GM18499 (cell line): ENCODE measurements around the gene APBA2.
"Not testable (repeated sequence)": the region's sequence is repeated elsewhere in the genome, so short reads cannot be mapped to it uniquely, and the experiment has no call there.

Experiments used
- ATAC-seq: cut with Tn5 transposase; IDR thresholded peaks from one replicate; pipeline ENCODE4 v1.9.1; 2021; ENCODE audit warnings: moderate number of reproducible peaks; ENCODE audit not compliant: insufficient read depth, unreplicated experiment

The APBA2 gene

DNA sequence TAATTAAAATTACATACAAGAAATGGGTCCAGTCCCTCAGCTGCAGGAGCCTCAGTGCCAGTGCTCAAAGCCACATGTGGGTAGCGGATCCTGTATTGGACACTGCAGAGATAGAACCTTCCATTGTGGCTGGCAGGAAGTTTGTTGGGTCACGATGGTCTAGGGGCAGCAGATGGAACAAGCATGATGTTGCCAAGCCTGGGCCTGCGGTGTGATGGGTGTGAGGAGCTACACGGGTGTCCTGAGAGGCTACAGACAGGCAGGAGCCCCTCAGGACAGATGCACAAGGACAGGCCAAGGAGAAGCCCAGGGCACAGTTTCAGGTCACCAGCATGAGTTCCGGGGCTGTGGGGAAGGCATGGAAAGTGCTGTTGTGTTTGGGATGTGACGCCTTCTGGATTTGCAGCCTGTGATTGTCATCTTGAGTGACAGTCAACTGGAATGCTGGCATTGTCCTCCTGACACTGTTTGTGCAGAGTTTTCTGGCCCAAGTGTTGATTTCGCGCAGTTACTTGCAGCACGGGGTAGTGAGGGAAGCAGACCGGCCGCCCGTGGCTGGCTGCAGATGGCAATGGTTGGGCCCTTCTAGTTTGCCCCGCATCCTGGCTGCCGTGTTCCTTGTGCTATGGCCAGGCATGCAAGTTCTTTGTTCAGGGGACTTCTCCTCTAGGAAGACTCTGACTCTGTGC is 206.7 kb downstream of the APBA2 start:
- no peak for ATAC-seq

DNA sequence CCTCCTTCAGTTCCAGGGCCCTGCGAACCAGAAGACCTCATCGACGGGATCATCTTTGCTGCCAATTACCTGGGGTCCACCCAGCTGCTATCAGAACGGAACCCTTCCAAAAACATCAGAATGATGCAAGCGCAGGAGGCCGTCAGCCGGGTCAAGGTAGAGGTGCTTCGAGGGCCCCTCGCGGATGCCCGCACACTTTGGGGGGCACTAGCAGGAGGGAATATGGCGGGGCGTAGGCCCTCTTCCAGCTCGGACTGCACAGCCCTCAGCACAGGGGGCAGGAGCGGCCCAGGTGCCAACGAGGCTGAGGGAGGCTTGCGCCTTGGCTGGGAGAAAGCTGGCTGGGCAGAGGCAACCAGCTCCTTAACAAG is 207.3 kb downstream of the APBA2 start:
- no peak for ATAC-seq

DNA sequence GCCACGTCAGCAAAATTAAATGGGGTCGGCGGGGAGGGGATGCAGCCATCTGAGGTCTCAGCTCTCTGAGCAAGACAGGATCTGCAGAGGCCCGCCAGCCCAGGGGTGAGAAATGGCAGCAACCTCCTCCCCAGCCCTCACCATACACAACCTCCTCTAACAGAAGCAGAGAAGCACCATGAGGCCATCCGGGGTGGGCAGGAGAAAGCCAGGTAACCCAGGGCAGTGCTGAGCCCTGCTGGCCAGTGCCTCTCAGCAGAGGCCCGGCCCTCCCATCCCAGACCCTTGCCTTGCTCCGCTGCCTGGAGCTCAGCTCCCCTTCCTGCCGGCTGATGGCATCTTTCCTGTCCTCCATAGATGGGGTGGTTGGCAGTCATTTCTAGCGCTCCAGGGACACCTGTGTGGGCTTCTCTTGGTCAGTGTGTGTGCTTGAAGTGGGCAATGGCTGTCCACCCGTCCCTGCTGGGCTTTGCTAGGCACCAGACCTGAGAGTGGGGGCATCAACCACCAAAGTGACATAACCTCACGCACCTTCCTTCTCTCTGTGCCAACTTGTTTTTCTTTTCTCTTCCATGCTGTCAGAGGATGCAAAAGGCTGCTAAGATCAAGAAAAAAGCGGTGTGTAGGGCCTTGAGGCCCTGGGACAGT is 208.0 kb downstream of the APBA2 start:
- no peak for ATAC-seq

DNA sequence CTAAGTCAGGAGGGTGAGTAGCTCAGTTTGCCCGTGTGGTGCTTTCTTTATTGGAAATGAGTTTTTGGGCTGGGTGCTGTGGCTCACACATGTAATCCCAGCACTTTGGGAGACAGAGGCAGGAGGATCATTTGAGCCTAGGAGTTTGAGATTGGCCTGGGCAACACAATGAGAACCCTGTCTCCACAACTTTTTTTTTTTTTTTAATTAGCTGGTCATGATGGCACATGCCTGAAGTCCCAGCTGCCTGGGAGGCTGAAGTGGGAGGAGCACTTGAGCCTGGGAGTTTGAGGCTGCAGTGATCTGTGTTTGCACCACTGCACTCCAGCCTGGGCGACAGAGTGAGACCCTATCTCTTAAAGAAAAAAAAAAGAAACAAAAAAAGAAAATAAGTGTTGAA is 208.9 kb downstream of the APBA2 start:
- ATAC-seq = no peak

DNA sequence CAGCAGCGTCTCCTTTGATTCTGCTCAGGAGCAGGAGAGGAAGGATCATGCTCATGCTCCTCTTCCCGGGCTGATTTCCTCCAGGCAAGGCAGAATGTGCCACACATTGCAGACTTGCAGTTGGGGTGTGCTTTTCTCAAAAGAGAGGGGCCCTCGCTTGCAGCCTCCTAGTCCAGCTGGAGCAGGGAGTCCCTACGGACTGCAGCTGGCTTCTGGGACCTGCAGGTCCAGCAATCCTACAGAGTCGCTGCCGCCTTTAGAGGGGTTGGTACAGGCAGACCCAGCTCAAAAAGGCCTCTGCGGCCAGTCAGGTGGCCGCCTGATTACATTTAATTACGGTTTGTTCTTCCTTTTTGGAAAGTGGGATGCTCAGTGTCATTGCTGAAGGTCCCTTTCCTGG is 210.0 kb downstream of the APBA2 start:
- ATAC-seq = no peak

DNA sequence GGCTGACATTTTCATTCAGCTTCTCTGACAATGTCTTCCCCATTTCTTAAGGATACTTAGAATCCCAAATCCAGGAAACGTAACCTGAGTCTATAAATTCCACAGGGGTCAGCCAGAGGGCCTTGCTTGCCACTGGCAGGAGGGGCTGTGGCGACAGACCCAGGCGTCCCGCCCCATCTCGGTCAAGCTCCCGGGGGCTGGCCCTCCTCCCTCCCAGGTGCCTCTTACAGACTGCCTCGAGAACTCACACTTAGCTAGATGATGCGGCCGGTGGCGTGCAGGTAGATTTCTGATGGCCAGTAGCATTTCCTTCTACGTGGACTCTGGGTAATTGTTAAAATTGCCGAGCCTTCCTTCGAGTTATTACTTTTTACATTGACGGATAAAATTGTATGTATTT is 211.4 kb downstream of the APBA2 start:
- no peak for ATAC-seq

DNA sequence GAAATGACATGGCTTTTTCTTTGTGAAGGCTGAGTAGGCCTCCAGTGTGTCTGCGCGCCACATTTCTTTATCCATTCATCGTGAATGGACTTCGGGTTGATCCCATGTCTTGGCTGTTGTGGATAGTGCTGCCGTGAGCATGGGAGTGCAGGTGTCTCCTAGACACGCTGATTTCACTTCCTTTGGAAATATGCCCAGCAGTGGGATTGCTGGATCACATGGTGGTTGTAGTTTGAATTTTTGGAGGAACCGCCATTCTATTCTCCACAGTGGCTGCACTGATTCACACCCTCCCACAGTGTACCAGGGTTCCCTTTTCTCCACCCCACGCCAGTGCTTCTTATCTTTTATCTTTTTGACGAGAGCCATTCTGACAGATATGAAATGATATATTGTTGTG is 212.2 kb downstream of the APBA2 start:
- ATAC-seq = no peak

DNA sequence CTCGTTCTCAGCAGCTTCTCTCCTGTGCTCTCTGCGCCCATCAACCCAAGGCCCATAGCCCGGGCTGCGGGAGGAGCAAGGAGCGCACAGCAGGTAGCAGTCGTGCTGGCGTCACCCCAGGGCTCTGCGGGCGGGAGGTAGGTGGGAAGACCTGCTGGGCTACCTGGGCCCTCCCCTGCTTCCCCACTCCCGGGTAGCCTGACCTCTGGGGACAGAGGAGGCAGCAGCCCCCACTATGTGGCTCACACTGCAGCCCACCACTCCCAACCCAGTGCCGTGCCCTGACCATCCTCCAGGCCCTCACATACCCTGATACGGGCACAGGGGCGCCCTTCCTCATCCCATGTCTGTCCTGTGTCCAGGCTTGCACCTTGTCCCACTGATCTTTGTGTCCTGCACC is 212.9 kb downstream of the APBA2 start:
- no peak for ATAC-seq

DNA sequence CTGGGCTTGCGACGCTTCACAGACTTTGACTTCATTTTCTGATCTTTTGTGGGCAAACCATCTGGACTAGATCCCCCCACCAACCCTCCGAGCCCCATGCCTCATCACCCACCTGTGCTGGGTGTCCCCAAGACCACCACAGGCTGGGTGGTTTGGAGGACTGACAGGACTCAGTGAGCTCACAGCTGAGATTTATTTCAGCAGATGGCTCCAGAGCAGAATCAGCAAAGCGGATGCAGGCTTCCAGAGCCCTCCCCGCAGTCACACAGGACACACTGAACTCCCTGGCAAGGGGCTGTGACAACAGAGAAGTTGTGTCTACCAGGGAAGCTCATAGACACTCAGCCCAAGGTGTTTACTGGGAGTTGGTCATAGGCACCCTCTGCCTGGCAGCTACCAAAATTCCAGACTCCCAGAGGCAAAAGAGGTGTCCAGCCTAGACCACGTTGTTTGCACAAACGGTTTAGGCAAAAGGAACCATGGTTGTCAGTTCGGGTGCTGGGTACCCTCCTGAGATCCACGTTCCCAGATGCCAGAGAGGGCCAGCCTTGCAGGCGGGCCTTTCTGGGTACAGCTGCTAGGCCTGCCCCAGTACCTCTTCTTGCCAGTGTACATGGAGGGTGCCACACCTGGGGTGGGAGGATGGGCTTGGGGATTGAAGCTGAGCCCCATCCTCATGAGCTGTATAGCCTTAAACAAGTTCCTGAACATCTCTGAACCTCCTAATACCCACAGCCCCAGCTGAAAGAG is 213.5 kb downstream of the APBA2 start:
- no peak for ATAC-seq

DNA sequence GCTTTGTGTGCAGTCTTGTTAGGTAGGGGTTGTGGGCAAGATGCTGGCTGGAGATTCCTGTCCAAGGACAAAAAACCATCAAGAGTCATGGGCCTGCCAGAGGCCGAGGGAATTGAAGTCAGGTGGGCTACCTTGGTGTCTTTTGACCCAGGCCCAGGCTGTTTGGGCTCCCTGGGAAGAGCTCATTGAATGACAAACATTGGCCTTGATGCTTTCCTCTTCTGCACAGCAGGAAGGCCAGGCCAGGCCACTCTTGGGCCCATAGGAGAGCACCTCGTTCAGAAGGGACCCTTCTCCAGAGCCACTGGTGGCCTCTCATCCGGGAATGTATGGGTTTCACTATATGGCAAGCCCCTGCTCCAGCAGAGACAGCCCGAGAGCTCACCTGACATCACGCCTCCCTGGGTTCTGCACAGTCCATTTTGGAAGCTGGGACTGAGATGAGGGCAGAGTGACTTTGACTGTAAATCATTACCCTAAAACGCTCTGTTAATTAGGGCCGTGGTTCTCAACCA is 214.8 kb downstream of the APBA2 start:
- no peak for ATAC-seq

DNA sequence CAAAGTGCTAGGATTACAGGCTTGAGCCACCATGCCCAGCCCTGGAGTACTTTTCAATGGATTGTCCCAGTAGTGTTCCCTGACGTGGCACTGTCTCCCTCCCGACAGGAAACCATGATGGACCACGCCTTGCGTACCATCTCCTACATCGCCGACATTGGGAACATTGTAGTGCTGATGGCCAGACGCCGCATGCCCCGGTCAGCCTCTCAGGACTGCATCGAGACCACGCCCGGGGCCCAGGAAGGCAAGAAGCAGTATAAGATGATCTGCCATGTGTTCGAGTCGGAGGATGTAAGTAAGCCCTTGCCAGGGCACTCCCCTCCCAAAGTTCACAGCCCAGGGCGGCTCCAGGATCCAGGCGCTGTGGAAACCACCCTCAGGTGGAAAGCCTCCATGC is 215.7 kb downstream of the APBA2 start:
- no peak for ATAC-seq

DNA sequence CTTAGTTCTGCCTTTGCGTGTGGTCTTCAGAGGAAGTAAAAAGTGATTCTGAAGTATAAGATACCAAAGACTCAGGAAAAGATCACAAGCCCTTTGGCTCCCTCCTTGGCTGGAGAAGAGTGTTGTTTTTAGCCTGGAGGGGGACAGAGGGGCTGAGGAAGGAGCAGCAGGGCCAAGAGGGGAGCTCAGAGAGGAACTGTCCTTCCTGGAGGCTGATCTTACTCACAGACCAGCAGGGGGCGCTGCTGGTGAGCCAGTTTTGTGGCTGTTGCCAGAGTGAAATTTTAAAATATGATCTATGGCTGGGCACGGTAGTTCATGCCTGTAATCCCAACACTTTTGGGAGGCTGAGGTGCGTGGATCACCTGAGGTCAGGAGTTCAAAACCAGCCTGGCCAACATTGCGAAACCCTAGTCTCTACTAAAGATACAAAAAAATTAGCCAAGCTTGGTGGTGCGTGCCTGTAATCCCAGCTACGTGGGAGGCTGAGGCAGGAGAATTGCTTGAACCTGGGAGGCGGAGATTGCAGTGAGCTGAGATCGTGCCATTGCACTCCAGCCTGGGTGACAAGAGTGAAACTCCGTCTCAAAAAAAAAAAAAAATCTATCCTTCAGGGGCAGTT is 216.5 kb downstream of the APBA2 start:
- ATAC-seq = not testable (repeated sequence)

DNA sequence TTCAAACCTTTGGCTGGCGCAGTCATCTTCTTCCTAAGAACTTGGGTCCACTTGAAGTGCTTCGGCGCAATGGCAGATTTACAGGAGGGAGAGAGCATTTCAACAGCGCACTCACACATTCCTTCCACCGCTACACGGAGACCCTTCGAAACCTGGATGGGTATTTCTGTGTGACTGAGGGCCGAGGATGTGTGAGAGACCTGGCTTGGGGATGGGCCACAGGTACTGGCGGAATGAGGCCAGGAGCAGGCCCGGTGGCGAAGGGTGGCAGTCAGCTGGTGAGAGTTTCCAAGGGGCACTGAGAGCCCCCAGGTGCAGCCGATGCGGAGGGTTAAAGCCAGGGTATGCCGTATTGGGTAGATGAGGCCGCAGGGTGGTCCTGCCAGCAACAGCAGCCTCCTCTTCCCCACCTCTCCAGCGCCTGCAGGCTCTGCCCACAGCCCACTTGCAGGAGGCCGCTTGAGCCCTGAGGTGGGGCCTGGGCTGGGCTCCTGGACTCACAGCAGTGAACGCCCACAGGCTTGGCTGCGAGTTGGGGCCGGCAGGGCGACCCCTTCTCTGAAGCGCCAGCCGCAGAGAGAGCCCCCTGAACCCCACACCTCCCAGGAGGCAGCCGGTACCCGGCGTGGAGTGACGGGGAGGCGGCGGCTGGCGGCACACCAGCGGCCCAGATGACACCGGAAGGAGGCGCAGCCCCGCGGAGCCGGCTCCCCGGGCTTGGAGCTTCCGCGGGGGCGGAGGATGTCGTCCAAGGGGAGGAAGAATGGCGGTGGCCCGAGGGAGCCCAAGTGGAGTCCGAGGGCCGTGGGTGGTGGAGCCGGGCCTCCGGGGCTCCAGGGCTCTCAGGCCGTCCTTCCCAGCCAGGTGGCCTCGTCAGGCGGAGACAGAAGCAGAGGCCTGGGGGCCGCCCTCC is 217.4 kb downstream of the APBA2 start:
- ATAC-seq = no peak

DNA sequence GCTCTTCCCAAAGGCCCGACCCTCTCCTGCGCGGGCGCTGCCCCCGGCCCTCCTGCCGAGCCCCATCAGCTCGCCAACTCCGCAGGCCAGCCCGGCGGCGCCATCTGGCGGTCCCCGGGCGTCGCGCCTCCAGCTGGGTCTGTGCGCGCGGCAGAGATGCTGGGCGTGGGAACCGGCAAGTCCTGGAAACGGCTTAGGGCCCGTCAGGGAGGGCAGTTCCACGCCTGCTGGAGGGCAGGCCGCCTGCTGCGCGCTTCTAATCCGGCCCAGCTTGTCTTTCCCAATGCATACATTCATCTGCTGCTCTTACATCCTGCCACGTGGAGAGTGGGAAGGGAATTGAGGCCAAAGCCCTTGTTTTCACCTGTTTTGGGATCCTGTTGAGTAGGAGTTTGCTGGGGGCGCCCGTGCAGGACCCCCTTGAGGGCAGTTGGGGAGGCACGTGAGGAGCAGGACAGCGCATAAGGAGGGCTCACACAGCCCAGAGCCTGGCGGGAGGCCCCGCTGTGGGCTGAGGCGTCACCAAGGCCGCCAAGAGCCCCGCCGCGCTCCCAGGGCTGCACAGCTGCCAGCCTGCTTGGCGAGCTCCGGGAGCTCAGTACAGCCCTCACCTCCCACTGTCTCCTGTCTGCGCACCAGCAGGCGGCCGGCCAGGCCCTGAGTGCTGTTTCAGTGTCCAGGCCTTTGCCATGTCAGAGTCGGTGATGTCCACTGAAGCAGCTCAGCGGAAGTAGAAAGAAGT is 218.2 kb downstream of the APBA2 start:
- no peak for ATAC-seq

DNA sequence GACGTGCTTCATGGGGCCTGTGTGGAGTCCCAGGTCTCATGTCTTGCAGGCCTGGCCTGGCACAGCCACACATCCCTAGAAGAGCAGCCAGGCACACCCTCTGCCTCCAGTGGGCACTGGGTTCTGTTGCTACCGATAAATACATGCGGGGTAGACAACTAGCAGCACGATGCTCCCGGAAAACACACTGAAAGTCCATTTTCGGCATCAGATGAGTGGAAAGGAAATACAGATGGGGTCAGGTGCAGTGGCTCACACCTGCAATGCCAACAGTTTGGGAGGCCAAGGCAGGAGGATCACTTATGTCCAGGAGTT is 218.7 kb downstream of the APBA2 start:
- no peak for ATAC-seq

DNA sequence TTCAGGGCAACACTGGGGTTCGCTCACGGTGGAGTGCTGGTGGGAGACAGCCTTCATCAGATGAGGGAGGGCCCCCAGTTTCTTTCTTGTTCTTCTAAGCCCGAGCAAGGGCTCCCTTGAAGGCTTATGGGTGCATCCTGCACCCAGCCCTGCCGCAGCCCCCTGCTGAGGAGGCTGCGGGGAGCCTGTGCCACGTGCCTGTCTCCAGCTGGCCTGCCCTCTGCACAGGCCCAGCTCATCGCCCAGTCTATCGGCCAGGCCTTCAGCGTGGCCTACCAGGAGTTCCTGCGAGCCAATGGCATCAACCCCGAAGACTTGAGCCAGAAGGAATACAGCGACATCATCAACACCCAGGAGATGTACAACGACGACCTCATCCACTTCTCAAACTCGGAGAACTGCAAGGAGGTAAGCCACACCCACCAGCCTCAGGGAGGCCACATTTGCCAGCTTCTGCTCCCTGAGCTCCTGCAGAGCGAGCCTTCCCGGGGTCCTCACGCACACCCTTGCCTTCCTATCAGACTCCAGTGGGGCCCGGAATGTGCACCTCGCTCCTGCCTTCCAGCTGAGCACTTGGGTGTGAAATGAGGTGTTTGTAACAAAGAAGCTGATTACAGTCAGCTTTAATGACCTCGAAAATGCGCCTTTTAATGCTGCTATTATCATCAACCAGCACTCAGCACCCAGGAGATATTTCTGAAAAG is 219.5 kb downstream of the APBA2 start:
- no peak for ATAC-seq

DNA sequence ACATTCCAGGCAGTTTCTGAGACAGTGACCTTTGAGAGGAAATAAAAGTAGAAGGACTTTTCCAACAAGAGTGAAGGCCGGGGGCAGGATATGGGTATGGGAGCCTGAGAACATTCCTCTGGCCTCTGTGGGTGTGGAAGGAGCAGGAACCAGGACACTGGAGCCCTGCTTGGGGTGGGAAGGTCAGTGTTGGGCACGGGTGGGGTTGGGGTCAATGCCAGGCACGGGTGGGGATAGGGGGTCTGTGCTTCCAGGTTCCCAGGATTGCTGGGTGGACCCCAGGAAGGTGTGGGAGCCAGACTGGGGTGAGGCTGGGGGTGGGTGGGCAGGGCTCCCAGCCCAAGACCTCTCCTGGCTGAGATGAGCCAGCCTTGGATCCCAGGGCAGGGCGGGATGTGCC is 220.3 kb downstream of the APBA2 start:
- no peak for ATAC-seq

DNA sequence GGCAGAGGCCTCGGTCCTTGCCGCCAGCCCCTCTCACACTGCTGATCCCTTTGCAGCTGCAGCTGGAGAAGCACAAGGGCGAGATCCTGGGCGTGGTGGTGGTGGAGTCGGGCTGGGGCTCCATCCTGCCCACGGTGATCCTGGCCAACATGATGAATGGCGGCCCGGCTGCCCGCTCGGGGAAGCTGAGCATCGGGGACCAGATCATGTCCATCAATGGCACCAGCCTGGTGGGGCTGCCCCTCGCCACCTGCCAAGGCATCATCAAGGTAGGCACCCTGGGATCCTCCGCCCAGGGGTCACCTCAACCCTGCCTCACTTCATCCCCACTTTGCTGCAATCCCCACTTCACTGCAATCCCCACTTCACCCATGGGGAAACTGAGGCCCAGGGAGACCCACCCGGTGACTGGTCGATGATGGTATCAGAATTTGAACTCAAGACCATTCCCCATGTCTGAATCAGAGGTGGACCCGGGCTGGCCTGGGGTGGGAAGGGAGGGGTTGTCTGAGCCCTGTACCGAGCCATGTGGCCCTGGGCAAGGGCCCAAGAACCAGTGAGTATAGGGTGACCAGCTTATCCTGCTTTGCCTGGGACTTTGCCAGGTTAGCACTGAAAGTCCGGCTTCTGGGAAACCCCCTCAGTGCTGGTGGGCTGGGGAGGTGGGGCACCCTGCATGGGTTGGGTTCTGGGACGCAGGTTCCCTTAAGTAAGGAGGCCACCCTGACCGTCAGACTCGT is 220.9 kb downstream of the APBA2 start:
- no peak for ATAC-seq
